ENCODE data around the gene LRP8. TPM values are rescaled to one million over a fixed set of nuclear protein-coding genes. Genes with fewer than 3 reads are reported as not detected.
A peak's percentile ranks its signal among the peaks of the same experiment; 100 is the strongest.

Gene LRP8
- total RNA-seq, 1 experiment from 2014 or later, result 28.6 TPM

DNA sequence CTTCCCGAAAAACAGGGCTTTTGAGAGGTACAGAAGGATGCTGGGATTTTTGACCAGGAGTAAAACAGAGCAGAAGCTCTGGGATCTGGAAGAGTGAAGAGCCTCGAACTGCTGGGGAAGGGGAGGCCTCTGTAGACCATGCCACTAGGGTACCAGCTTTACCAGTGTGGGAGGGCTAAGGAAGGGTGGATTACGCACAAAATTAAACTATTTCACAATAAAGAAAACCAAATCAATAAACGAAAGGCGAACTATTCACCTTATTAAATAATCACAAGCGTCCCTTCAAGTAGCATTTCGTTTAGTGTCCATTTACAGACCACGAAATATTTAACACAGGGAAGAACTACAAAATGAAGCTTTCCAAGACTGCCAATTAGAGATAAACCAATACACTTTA, 108.2 kb downstream of the LRP8 start:
- Histone ChIP-seq H3K36me3 (ENCODE audit: control insufficient read depth, insufficient read depth, low read length) (no peaks in the 10 kb centered on the region), H3K9me3 (ENCODE audit: control insufficient read depth, insufficient read depth, low read depth, low read length) (no peaks in the 10 kb centered on the region), H3K27me3 (ENCODE audit: control insufficient read depth, insufficient read depth, low read length) (no peaks in the 10 kb centered on the region), H3K4me3 (ENCODE audit: low read depth in 2 of 2, low read length in 2 of 2) (peak overlapping the region; percentile 69 to 70), H3K4me1 (ENCODE audit: control insufficient read depth, insufficient read depth, low read length) (peaks cover 14% of the 10 kb centered on the region), H3K27ac (ENCODE audit: low read length) (peak overlapping the region; percentile 92)
- ChIA-PET POLR2A (interaction anchor here (0.6 to 0.8 kb wide), 2 partner anchors 8 to 98 kb away, joined by 4 read pairs; no protein-coding TSS in a partner anchor), CTCF (interaction anchor here (0.6 kb wide), 1 partner anchor 166 kb away, joined by 3 read pairs; no protein-coding TSS in a partner anchor)
- DNase-seq (ENCODE audit: low read depth, low spot score) (no peak), ATAC-seq (no peak)
- BruUV-seq (replicated peaks), result TSS peak; percentile 86
- TF ChIP-seq POLR2AphosphoS5 (IDR thresholded peaks at IDR 0.05; ENCODE audit: low read depth, low read length) (no peak), SIN3A (IDR thresholded peaks at IDR 0.05; ENCODE audit: borderline replicate concordance, insufficient read depth, low read depth, low read length) (no peak), TCF7L2 (IDR thresholded peaks at IDR 0.05; ENCODE audit: low read depth, low read length) (no peak)
- TF ChIP-seq, protein P1, sequence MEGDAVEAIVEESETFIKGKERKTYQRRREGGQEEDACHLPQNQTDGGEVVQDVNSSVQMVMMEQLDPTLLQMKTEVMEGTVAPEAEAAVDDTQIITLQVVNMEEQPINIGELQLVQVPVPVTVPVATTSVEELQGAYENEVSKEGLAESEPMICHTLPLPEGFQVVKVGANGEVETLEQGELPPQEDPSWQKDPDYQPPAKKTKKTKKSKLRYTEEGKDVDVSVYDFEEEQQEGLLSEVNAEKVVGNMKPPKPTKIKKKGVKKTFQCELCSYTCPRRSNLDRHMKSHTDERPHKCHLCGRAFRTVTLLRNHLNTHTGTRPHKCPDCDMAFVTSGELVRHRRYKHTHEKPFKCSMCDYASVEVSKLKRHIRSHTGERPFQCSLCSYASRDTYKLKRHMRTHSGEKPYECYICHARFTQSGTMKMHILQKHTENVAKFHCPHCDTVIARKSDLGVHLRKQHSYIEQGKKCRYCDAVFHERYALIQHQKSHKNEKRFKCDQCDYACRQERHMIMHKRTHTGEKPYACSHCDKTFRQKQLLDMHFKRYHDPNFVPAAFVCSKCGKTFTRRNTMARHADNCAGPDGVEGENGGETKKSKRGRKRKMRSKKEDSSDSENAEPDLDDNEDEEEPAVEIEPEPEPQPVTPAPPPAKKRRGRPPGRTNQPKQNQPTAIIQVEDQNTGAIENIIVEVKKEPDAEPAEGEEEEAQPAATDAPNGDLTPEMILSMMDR (IDR thresholded peaks at IDR 0.05), result no peak
- TF ChIP-seq, protein P2, sequence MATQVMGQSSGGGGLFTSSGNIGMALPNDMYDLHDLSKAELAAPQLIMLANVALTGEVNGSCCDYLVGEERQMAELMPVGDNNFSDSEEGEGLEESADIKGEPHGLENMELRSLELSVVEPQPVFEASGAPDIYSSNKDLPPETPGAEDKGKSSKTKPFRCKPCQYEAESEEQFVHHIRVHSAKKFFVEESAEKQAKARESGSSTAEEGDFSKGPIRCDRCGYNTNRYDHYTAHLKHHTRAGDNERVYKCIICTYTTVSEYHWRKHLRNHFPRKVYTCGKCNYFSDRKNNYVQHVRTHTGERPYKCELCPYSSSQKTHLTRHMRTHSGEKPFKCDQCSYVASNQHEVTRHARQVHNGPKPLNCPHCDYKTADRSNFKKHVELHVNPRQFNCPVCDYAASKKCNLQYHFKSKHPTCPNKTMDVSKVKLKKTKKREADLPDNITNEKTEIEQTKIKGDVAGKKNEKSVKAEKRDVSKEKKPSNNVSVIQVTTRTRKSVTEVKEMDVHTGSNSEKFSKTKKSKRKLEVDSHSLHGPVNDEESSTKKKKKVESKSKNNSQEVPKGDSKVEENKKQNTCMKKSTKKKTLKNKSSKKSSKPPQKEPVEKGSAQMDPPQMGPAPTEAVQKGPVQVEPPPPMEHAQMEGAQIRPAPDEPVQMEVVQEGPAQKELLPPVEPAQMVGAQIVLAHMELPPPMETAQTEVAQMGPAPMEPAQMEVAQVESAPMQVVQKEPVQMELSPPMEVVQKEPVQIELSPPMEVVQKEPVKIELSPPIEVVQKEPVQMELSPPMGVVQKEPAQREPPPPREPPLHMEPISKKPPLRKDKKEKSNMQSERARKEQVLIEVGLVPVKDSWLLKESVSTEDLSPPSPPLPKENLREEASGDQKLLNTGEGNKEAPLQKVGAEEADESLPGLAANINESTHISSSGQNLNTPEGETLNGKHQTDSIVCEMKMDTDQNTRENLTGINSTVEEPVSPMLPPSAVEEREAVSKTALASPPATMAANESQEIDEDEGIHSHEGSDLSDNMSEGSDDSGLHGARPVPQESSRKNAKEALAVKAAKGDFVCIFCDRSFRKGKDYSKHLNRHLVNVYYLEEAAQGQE (IDR thresholded peaks at IDR 0.05; ENCODE audit: insufficient read depth in 1 of 2, low read depth in 2 of 2, low read length in 1 of 2), result no peak
- intact Hi-C loops (cut with micrococcal nuclease; ENCODE audit: unreplicated experiment), result no loop called here
- in situ Hi-C loops (cut with HindIII; ENCODE audit: low pct_unique_long_range_greater_than_20kb, low sequenced_read_pairs), result no loop called here

DNA sequence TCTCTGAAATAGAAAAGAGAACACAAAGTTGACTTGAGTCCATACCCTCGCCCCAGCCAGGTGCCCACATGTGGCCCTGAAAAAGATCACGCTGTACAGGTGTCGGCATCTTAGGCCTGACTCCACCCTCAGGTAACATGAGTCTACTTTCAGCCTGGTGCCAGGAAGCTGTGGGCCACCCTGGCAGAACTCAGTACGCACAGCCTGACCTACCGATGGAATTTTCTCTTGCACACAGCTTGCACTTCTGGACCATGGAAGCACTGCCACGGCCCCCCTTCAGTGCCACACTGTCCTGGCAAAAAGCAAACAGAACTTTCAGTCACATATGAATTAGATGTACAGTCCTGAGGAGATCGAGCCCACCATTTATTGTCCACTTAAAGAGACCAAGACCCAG, 109.7 kb downstream of the LRP8 start:
- intact Hi-C loops (cut with micrococcal nuclease; ENCODE audit: unreplicated experiment) (no loop called here), in situ Hi-C loops (cut with HindIII; ENCODE audit: low pct_unique_long_range_greater_than_20kb, low sequenced_read_pairs) (no loop called here)
- H3K27me3 ChIP-seq (ENCODE audit: control insufficient read depth, insufficient read depth, low read length), result no peaks in the 10 kb centered on the region
- H3K4me3 ChIP-seq (ENCODE audit: low read depth in 2 of 2, low read length in 2 of 2), result no peak overlapping the region
- no peak for TF ChIP-seq SIN3A (IDR thresholded peaks at IDR 0.05; ENCODE audit: borderline replicate concordance, insufficient read depth, low read depth, low read length)
- peaks cover 14% of the 10 kb centered on the region for H3K4me1 ChIP-seq (ENCODE audit: control insufficient read depth, insufficient read depth, low read length)
- BruUV-seq (replicated peaks), result no TSS peak
- H3K9me3 ChIP-seq (ENCODE audit: control insufficient read depth, insufficient read depth, low read depth, low read length), result no peaks in the 10 kb centered on the region
- no peak for ATAC-seq
- H3K36me3 ChIP-seq (ENCODE audit: control insufficient read depth, insufficient read depth, low read length), result peaks cover 6% of the 10 kb centered on the region
- POLR2A ChIA-PET, result no interaction called here
- no peak for DNase-seq (ENCODE audit: low read depth, low spot score)
- H3K27ac ChIP-seq (ENCODE audit: low read length), result no peak overlapping the region
- CTCF ChIA-PET, result no interaction called here

DNA sequence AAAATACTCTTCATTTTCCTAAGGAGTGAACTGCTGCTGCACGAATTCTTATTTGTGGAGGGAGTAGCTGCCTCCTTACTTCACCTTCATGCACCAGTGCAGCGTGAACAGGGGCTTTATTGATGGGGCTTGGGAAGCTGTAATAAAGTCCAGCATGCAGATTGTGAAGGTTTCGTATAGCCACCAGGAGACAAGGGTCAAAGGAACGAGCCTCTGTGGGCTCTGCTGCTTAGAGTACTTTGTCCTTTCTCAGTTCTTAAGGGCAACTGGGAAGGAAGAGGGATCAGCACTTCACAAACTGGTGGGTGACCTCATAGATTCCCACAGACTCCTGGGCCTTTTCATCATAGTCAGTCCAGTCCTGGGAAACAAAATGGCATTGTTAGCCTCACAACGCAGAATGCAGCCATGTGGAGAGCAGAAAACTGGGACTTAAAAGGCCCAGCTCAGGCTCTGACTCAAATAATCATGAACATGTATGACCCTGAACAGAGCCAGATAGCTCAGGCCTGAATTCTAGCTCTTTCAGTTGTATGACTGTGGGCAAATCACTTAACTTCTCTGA, 113.4 kb downstream of the LRP8 start:
- no TSS peak for BruUV-seq (replicated peaks)
- Histone ChIP-seq H3K27me3 (ENCODE audit: control insufficient read depth, insufficient read depth, low read length) (no peaks in the 10 kb centered on the region), H3K27ac (ENCODE audit: low read length) (no peak overlapping the region), H3K4me3 (ENCODE audit: low read depth in 2 of 2, low read length in 2 of 2) (no peak overlapping the region), H3K36me3 (ENCODE audit: control insufficient read depth, insufficient read depth, low read length) (peaks cover 8% of the 10 kb centered on the region), H3K9me3 (ENCODE audit: control insufficient read depth, insufficient read depth, low read depth, low read length) (no peaks in the 10 kb centered on the region), H3K4me1 (ENCODE audit: control insufficient read depth, insufficient read depth, low read length) (peaks cover 6% of the 10 kb centered on the region; the same call in 1 of the 2 replicates)
- ATAC-seq (no peak), DNase-seq (ENCODE audit: low read depth, low spot score) (no peak)
- in situ Hi-C loops (cut with HindIII; ENCODE audit: low pct_unique_long_range_greater_than_20kb, low sequenced_read_pairs), result no loop called here
- POLR2A ChIA-PET, result interaction anchor here (0.6 kb wide), 1 partner anchor 1336 kb away, joined by 3 read pairs; no protein-coding TSS in a partner anchor
- intact Hi-C loops (cut with micrococcal nuclease; ENCODE audit: unreplicated experiment), result no loop called here
- TF ChIP-seq POLR2AphosphoS5 (IDR thresholded peaks at IDR 0.05; ENCODE audit: low read depth, low read length) (no peak), TCF7L2 (IDR thresholded peaks at IDR 0.05; ENCODE audit: low read depth, low read length) (no peak), SIN3A (IDR thresholded peaks at IDR 0.05; ENCODE audit: borderline replicate concordance, insufficient read depth, low read depth, low read length) (no peak)
- TF ChIP-seq, protein P2 (IDR thresholded peaks at IDR 0.05; ENCODE audit: insufficient read depth in 1 of 2, low read depth in 2 of 2, low read length in 1 of 2), result no peak
- TF ChIP-seq, protein P1 (IDR thresholded peaks at IDR 0.05), result no peak
- CTCF ChIA-PET, result no interaction called here
